ENCODE data around the gene IL17C. TPM values are rescaled to one million over a fixed set of nuclear protein-coding genes. Genes with fewer than 3 reads are reported as not detected.
"Not testable (repeated sequence)": the region's sequence is repeated elsewhere in the genome, so short reads cannot be mapped to it uniquely, and the experiment has no call there.

IL17C gene
- total RNA-seq, 4 donors from 2014 or later = not detected

GRCh38 chr16:88608076-88608475 is 30.3 kb upstream of the IL17C start:
- DNase-seq (ENCODE audit: low spot score) (no peak), ATAC-seq (ENCODE audit: low FRiP score) (no peak)
- TF ChIP-seq CTCF (IDR thresholded peaks at IDR 0.05) = no peak

DNA sequence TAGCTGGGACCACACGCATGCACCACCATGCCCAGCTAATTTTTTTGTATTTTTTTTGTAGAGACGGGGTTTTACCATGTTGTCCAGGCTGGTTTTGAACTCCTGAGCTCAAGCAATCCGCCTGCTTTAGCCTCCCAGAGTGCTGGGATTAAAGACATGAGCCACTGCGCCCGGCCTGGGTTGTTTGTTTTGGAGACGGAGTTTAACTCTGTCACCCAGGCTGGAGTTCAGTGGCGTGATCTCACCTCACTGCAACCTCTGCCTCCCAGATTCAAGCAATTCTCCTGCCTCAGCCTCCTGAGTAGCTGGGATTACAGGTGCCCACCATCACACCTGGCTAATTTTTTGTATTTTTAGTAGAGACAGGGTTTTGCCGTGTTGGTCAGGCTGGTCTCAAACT is 28.9 kb upstream of the IL17C start:
- not testable (repeated sequence) for ATAC-seq (ENCODE audit: low FRiP score); DNase-seq (ENCODE audit: low spot score)

- no peak for DNase-seq (ENCODE audit: low spot score)
- no peak for ATAC-seq (ENCODE audit: low FRiP score)
- TF ChIP-seq CTCF (IDR thresholded peaks at IDR 0.05) = no peak
These were observed 28.3 kb upstream of the IL17C start for GRCh38 chr16:88610080-88610479.

GRCh38 chr16:88610909-88611812 is 27.2 kb upstream of the IL17C start:
- ATAC-seq (ENCODE audit: low FRiP score) (peak; percentile 8), DNase-seq (ENCODE audit: low spot score) (no peak)
- no peak for TF ChIP-seq CTCF (IDR thresholded peaks at IDR 0.05)

DNA sequence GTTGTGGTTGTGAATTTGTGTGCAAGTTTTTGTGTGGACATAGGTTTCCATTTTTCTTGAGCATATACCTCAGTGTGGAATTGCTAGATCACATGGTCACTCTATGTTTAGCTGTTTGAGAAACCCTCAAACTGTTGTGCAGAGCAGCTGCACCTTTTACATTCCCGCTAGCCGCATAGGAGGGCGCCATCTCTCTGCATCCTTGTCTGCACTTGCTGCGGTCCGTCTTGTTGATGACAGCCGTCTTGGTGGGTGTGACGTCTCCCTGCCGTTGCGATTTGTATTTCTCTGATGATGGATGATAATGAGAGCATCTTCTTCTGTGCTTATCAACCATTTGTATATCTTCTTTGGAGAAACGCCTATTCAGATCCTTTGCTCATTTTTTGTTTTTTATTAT is 25.1 kb upstream of the IL17C start:
- TF ChIP-seq CTCF (IDR thresholded peaks at IDR 0.05) = no peak
- DNase-seq (ENCODE audit: low spot score) (no peak), ATAC-seq (ENCODE audit: low FRiP score) (no peak)

DNA sequence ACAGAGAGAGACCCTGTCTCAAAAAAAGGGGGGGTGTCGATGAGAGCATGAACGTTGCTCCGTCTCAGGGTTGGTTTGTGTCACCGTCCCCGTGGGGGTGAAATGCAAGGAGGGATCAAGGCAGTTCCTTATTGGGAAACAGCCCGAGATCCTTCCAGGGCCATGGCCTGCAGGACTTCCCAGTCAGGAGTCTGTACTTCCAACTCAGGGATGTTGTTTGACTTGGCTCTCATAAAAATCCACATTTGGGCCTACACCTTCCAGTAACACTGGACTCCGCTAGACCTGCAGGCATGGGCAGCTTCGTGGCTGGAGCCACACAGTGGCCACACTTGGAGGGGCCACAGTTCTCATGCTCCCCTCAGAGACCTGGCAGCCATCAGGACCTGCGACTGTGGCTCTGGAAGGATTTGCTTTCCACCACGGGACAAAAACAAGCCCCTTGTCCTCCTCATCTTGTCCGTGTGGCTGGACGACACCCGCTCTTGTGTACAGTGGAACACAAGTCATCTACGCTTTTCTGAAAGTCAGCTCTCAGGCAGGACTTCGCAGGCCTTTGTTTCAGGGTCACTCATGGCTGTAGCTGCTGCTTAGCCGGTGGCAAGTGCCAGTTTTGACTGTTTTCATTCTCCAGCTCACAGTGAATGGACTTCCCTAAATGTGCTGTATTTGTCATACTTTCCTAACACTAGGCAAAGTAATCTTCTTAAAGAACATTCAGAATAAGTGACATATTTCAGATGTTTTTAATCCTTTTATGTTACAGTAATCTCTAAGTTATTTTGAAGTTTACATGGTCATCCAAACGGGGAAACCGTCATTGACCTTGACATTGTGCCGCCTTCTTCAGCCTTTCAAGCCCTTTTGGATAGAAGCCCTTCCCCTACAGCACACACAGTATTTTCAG is 24.2 kb upstream of the IL17C start:
- DNase-seq (ENCODE audit: low spot score) = no peak
- no peak for TF ChIP-seq CTCF (IDR thresholded peaks at IDR 0.05)
- no peak for ATAC-seq (ENCODE audit: low FRiP score)

GRCh38 chr16:88614818-88615580 is 23.4 kb upstream of the IL17C start:
- DNase-seq (ENCODE audit: low spot score) (no peak), ATAC-seq (ENCODE audit: low FRiP score) (no peak)
- TF ChIP-seq CTCF (IDR thresholded peaks at IDR 0.05) = no peak

Measured in omental fat pad (tissue), 4 donors.